Measurements from ENCODE around the gene N4BP2L1.

Gene N4BP2L1

DNA sequence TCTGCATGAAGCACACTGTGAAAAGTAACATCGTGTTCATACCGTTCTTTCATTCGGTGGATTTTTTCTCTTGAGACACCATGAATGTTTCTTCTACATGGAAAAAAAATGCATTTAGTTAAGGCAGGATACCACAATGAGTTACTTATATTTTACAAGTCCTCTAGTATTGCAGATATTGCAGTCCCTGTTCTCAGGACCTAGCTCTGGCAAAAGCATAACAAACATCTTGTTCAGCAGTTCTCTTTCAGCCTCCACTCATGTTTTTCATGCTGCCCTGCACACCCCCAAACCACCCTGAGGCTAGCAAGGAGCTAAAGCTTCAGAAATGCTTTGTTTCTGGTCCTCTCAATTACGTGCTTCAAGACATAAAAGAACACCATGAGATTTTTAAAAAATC is 24.8 kb downstream of the N4BP2L1 start:
- H3K27me3 Mint-ChIP-seq (ENCODE audit: low read depth) = no peaks in the 10 kb centered on the region
- H3K4me3 Mint-ChIP-seq = no peak overlapping the region
- no peaks in the 10 kb centered on the region for H3K4me1 Mint-ChIP-seq
- TF ChIP-seq, protein P1, sequence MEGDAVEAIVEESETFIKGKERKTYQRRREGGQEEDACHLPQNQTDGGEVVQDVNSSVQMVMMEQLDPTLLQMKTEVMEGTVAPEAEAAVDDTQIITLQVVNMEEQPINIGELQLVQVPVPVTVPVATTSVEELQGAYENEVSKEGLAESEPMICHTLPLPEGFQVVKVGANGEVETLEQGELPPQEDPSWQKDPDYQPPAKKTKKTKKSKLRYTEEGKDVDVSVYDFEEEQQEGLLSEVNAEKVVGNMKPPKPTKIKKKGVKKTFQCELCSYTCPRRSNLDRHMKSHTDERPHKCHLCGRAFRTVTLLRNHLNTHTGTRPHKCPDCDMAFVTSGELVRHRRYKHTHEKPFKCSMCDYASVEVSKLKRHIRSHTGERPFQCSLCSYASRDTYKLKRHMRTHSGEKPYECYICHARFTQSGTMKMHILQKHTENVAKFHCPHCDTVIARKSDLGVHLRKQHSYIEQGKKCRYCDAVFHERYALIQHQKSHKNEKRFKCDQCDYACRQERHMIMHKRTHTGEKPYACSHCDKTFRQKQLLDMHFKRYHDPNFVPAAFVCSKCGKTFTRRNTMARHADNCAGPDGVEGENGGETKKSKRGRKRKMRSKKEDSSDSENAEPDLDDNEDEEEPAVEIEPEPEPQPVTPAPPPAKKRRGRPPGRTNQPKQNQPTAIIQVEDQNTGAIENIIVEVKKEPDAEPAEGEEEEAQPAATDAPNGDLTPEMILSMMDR (IDR thresholded peaks at IDR 0.05; ENCODE audit: unreplicated experiment in 3 of 3) = no peak
- no peaks in the 10 kb centered on the region for H3K9me3 Mint-ChIP-seq
- H3K36me3 Mint-ChIP-seq (ENCODE audit: low read depth) = peaks cover 10% of the 10 kb centered on the region
- no peak overlapping the region for H3K27ac Mint-ChIP-seq

DNA sequence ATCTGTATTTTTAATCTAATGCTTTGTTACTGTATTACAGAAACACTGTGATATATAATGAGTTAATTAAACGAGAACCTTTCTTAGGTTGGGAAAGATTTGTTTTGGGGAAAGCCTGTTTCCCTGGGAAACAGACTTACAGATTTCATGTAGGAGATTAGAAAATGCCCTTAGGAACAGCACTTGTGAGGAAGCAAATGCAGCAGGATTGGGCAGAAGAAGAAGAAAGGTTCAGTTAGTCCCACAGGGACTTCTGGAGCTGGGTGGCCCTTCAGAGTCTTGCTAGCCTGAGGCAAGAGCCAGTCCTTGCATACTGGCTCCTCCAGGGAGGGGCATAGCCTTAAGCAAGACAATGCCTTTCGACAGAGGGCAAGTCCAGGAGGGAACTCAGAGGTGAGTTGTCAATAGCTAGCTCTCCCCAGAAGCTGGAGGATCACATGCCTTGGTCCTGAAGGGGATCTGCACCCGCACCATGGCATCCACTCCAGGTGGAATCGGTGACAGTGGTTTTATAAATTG is 36.8 kb downstream of the N4BP2L1 start:
- Mint-ChIP-seq H3K36me3 (ENCODE audit: low read depth) (no peaks in the 10 kb centered on the region), H3K27ac (no peak overlapping the region), H3K27me3 (ENCODE audit: low read depth) (no peaks in the 10 kb centered on the region), H3K4me1 (no peaks in the 10 kb centered on the region), H3K4me3 (no peak overlapping the region), H3K9me3 (no peaks in the 10 kb centered on the region)
- TF ChIP-seq, protein P1 (IDR thresholded peaks at IDR 0.05; ENCODE audit: unreplicated experiment in 3 of 3) = no peak

DNA sequence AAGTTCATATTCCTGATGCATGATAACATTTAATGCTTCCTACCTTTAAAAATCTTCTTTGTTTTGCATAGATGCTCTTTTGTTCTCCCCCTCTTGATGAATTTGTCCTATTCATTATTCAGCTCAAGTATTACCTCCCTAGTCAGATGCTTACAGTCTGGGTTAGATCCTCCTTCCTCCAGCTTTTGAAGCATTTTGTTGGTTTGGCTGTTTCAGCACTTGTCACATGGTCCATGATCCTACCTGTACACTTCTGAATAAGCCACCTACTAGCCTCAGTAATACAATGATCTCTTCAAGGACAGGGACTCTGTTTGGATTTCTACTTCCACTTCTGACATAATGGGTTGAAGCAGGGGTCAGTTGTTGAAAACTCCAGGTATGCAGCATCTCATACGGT is 37.4 kb downstream of the N4BP2L1 start:
- Mint-ChIP-seq H3K4me1 (no peaks in the 10 kb centered on the region), H3K27ac (no peak overlapping the region), H3K36me3 (ENCODE audit: low read depth) (no peaks in the 10 kb centered on the region), H3K27me3 (ENCODE audit: low read depth) (no peaks in the 10 kb centered on the region), H3K9me3 (no peaks in the 10 kb centered on the region), H3K4me3 (no peak overlapping the region)
- TF ChIP-seq, protein P1 (IDR thresholded peaks at IDR 0.05; ENCODE audit: unreplicated experiment in 3 of 3) = no peak

DNA sequence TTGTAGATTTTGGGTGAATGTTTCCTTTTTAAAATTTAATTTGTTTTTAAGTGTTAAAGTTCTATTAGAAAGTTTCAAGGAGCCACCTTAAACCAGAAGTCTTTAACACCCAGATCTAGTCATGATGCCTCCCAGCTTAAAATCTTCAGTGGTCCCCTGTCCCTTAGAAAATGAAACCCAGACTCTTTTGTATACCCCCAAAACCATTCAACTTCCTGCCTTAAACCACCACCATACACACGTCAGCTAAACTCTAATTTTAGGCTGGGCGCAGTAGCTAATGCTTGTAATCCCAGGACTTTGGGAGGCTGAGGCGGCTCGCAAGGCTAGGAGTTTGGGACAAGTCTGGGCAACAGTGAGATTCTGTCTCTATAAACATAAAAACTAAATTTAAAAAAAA is 37.9 kb downstream of the N4BP2L1 start:
- TF ChIP-seq, protein P1 (IDR thresholded peaks at IDR 0.05; ENCODE audit: unreplicated experiment in 3 of 3) = no peak
- no peaks in the 10 kb centered on the region for H3K4me1 Mint-ChIP-seq
- H3K9me3 Mint-ChIP-seq = no peaks in the 10 kb centered on the region
- H3K36me3 Mint-ChIP-seq (ENCODE audit: low read depth) = no peaks in the 10 kb centered on the region
- no peak overlapping the region for H3K4me3 Mint-ChIP-seq
- H3K27me3 Mint-ChIP-seq (ENCODE audit: low read depth) = no peaks in the 10 kb centered on the region
- H3K27ac Mint-ChIP-seq = no peak overlapping the region

DNA sequence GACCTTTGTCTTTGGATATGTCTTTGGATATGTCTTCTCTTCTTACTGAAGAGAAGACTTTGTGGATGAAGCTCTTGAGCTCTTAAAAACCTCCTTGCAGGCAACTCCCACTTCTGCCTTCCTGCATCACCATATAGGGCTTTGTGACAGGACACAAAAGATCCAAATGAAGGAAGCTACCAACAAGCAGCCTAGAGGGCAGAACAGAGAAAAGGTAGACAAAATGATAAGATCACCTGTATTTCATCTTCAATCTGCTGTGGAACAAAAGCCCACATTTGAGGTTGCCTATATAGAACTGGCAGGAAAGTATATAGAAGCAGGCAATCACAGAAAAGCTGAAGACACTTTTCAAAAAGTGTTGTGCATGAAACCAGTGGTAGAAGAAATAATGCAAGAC is 42.5 kb downstream of the N4BP2L1 start:
- H3K27ac Mint-ChIP-seq = no peak overlapping the region
- no peaks in the 10 kb centered on the region for H3K36me3 Mint-ChIP-seq (ENCODE audit: low read depth)
- H3K27me3 Mint-ChIP-seq (ENCODE audit: low read depth) = no peaks in the 10 kb centered on the region
- TF ChIP-seq, protein P1 (IDR thresholded peaks at IDR 0.05; ENCODE audit: unreplicated experiment in 3 of 3) = no peak
- H3K4me3 Mint-ChIP-seq = no peak overlapping the region
- H3K9me3 Mint-ChIP-seq = no peaks in the 10 kb centered on the region
- H3K4me1 Mint-ChIP-seq = no peaks in the 10 kb centered on the region

DNA sequence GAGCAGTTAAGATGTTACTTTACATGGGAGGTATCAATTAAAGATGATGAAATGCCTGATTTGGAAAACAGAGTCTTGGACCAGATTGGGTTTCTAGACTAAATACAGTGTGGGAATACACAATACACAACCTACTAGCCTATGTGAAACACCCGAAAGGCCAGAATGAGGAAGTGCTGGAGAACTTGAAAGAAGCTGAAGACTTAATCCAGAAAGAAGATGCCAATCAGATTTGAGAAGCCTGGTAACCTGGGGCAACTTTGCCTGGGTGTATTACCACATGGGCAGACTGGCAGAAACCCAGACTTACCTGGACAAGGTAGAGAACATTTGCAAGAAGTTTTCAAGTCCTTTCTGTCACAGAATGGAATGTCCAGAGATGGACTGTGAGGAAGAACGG is 43.2 kb downstream of the N4BP2L1 start:
- Mint-ChIP-seq H3K4me3 (no peak overlapping the region), H3K4me1 (no peaks in the 10 kb centered on the region), H3K27me3 (ENCODE audit: low read depth) (no peaks in the 10 kb centered on the region), H3K36me3 (ENCODE audit: low read depth) (no peaks in the 10 kb centered on the region), H3K9me3 (no peaks in the 10 kb centered on the region), H3K27ac (no peak overlapping the region)
- TF ChIP-seq, protein P1 (IDR thresholded peaks at IDR 0.05; ENCODE audit: unreplicated experiment in 3 of 3) = no peak

All from nephron (organoid).